ENCODE measurements around the gene TMEM123.
A peak's percentile ranks its signal among the peaks of the same experiment; 100 is the strongest.

TMEM123 gene, protein sequence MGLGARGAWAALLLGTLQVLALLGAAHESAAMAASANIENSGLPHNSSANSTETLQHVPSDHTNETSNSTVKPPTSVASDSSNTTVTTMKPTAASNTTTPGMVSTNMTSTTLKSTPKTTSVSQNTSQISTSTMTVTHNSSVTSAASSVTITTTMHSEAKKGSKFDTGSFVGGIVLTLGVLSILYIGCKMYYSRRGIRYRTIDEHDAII
- total RNA-seq, result 649 to 864 reads per million in 2 donors

DNA sequence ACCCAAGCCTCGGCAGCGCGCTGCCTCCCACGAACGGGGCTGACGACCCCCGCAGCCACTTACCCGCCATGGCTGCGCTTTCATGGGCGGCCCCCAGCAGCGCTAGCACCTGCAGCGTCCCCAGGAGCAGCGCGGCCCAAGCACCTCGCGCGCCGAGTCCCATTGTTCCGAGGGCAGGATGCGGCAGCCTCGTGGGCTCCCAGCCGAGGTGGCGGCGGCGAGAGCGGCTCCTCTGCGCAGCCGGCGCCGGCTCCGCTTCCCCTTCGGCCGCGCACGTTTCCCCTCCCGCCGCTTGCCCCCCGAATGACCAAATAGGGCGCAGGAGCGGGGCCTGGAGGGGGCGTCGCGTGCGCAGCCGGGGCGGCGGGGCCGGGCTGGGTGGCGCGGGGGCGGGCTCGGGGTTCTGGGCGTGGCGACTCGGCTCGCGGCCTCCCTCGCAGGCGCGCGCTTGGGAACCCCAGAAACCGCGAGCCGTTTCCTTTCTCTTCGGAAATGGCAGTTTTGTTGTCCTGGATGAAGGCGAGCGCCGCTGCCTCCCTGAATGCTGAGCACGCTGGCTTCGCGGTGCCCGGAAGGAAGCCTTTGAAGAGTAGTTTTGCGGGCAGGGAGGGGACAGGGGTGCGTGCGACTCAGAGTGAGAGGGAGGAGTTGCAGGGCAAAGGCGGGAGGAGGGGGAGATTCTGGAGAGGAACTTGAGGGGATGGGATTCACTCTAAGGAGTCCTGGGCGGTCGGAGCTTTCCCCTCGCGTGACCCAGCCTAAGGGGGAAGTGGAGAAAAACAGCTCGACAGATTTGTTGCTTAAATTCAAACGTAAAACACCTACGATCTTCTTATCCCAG is at the start of gene TMEM123:
Gene TMEM123, minus strand, starts transcription at position 305 of the 841 bp plus-strand sequence. Its CDS starts 142 bp downstream, at position 163.
- peak; percentile 88 for DNase-seq

DNA sequence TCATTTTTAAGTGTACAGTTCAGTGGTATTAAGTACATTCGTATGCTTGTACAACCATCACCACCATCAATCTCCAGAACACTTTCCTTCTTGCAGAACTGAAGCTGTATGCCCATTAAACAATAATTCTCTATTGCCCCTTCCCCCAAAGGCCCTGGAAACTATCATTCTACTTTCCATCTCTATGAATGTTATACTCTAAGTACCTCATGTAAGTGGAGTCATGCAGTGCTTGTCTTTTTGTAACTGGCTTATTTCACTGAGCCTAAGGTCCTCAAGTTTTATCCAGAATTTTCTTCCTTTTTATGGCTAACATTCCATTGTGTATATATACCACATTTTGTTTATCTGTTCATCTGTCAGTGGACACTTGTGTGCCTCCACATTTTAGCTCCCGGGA is 48.3 kb upstream of the TMEM123 start:
- no peak for DNase-seq

DNA sequence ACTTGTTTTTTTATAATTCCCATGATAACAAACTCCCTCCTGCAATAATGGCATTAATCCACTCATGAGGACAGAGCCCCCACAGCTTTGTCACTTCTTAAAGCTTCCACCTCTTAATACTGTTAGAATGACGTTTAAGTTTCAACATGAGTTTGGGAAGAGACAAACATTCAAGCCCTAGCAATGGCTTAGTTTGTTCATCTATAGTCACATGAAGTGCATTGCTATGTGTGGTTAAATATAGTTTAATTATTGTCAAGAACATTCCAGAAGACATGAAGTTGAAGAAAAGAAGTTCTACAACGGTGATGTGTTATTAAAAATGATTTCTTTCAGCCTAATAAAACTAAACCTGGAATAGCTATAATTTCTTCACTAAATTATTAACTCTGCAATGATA is 47.4 kb upstream of the TMEM123 start:
- DNase-seq, result no peak

DNA sequence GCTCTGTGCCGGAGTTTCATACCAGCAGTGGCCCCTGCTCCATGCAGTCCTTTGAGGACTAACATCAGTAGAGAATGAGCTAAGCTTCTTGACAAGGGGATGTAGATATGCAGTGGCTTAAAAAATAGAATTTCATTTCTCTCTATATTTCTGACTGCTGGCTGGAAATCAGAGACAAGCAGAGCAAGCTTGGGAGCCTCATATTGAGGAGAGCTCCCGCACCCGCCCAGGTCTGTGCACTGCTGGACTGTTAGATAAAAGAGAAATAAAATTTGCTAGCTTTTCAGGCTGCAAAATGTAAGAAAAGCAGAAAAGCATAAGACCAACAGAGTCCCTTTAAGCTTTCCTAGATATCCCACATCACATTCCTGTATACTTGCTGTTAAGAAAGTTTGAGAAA is 46.6 kb upstream of the TMEM123 start:
- DNase-seq, result no peak

DNA sequence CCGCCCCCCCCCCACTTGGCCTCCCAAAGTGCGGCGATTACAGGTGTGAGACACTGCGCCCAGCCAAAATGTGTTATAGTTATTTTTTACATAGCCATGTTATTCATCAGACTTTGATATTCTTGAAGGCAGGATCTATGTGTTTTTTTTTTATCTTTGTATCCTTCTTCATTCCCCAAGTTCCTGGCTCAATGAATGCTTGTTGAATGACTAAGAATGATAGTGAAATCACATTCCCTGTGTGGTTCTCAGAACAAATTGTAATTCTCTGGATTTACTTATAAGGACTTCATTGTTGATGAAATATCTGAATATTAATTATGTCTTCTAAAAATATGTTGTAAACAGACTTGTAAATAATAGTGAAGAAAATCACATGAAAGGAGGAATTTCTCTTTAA is 44.5 kb upstream of the TMEM123 start:
- no peak for DNase-seq

DNA sequence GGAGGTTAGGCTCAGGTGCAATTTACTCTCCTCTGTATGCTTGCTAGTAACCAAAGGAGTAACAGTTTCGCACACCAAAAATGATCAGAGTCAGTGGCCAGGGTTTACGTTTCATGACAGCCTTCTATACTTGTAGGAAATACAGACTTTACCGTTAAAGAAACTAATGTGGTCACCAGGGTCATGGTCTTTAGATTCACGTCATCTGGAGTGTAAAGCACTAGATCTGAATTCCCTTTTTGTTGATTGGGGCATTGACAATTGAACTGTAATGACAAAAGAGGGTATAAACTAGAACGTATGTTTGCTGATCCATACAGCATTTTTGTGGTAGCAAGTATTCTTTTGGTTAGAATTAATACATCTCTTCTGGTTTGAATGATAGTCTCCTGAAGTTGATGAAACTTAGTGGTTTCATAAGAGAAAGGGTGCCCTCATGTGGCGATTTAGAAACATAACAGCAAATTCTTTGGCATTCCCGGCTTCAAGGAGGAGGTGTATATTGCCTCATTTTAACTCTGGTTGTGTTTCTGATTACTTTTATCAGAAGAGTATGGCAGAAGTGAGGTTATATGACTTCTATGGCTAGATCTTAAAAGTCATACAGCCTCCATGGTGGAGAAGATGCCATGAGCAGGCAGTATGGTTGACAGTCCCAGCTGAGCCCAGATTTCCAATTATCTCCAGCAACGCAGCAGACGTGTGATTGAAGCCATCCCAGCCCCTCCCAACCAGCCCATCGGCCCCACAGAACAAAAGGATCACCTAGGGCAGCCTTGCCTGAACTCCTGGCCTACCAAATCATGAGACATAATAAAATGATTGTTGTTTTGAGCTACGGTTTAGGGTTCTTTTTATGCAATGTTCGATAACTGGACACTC is 42.8 kb upstream of the TMEM123 start:
- DNase-seq, result peak; percentile 17

DNA sequence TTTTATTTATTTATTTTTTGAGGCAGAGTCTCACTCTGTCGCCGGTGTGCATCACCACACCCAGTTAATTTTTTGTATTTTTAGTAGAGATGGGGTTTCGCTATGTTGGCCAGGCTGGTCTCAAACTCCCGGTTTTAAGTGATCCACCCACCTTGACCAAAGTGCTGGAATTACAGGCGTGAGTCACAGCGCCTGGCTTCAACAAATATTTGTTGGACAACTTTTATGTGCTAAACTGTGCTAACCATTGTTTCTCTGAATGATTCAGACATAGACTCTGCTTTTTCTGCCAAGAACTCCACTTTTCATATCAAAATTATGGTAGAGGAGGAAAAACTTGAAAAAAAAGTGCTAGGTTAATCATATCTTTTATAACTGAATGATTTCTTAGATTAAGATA is 41.7 kb upstream of the TMEM123 start:
- DNase-seq, result no peak

DNA sequence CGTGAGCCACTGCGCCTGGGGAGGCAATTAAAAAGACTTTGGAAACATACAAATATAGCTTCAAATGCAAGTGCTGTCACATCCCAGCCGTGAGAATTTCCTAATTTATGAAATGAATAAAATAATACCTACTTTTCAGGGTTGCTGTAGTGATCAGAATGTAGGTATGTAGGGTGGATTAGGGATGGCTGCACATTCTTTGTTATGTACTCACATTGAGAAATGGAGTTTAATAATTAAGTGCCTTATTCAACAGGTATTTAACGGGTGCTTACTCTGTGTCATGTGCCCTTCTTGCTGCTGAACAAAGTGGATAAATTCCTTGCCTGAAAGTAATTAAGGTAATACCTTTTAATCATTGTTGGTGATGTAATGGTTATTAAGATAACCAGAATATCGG is 41.0 kb upstream of the TMEM123 start:
- no peak for DNase-seq

DNA sequence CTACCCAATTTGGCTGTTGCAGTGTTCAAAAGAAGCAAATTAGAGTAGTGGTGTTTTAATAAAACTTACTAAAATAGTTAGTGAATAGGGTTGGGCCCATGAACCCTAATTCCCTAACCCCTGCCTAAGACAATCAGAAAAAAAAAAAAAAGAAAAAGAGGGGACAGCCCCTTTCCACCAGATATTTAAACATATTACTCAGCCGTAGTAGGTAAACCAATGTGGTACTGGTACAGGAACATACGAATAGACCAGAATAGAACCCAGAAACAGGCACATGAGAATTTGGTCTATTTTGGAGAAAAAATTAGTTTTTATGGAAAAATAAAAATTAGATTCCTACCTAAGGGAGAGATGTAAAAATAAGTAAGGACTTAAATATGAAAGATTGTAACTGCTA is 39.4 kb upstream of the TMEM123 start:
- DNase-seq, result no peak

DNA sequence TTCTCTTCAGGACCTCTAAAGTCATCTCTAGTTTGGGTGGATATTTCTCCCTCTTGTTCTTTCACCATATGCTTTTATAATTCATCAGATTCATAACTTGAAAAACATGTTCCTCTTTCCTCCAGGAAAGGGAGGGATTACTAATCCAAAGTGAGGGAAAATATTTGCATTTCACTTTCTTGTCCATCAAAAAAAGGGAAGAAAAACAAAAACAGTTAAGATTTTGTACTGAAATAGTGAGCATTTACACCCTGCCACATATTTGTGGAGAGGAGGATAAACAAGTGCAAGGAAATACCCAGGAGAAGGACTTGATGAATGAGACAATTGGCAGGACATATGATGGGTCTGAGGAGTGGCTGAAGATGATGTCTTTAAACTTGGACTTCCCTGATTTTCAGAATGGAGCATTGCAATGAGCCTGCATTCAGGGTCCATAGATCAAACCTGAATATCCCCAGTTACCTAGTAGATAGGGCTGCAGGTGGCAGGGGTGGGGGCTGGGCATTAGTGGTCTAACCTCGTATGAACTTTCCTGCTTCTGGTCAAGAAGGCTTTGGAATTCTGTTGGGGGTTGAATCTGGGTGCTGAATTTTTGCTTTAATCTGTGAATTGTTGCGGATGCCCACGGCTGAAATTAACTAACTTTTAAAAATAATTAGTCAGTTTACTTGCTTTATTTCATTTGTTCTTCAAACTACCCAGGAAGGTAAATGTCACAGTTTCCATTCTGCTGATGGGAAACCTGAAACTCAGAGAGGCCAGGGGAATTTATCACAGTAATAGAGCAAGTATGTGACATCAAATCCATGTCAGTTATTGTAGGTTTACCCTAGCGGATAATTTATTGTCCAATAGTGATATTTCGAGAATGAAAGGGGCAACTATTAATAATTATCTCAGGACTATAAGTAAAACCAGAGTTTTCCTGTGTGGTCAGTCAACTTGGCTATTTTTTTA is 36.9 kb upstream of the TMEM123 start:
- DNase-seq, result no peak

DNA sequence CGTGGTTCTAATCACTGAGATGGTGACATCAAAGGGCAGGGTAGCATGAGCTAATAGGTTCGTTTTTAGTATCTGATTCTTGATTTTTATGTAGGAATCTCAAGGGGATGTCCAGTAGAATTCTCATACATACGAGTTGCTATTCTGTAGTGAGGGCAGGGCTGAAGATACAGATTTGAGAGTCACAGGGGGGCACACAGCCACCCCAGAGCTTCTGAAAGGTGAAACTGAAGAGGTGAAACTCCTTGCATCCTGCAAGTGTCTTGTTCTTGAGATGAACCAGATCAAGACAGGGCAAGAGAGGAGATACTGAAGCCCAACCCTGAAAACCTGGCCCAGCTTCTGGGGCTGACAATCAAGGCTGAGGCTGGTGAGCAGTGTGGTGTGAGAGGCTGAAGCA is 35.6 kb upstream of the TMEM123 start:
- no peak for DNase-seq

DNA sequence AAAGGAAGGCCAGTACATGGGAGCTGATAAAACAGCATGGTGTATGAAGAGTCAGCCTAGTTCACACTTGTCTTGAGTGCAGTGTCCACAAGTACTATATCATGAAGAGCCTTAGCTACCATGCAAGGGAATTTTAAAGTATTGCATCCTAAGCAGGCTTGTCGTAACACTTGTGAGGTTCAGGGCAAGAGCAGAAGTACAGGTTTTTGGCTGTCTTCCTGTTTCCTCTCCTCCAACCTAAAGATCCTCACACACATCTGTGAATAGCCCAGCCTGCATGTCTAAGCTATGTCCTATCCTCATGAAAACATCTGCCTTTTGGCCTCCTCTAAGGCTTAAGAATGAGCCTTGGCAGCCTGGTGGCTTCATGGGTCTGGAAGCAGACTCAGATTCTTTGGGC is 34.6 kb upstream of the TMEM123 start:
- DNase-seq, result no peak

DNA sequence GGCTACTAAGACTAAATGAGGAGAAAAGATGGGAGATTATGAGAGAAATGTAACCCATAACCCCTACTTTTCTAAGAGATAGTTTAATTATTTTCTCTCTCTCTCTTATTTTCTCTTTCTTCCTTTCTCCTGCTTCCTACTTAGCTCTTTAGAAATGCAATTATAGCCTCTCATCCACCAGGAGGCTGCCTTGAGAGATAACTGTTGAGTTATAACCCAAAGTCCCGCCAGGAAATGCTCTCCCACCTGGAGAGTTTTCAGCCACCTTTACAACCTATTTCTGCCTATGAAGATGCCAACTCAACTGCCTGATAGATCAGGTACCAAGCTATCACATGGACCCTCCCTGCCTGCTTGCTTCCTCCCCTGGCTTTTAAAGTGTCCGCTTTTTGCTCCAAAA is 34.0 kb upstream of the TMEM123 start:
- DNase-seq, result no peak

DNA sequence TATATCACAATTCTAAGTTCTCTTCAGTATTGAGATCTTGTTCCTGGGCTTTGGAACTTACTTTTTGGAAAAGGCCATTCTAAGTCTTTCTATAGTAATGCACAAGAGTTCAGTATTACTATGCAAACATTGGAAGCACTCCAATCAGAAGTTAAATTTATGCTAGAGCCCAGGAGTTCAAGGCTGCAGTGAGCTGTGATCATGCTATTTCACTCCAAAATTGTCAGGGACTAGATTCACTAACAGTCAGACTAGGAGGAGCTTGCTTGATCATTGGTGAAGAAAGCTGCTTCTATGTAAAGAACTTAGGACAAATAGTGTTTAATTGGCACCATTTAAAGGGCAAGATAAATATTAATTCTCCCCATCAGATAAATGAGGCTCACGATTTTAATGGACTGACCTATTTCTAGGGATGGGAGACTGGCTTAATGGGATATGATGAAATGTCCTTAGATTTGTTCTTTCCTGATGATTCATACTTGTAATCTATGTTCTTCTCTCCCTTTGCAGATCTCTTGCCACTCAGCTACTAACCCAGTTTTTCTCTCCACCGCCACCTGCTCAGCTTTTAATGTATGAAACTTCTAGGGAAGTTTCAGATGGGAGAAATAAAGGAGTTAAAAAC is 32.6 kb upstream of the TMEM123 start:
- no peak for DNase-seq

DNA sequence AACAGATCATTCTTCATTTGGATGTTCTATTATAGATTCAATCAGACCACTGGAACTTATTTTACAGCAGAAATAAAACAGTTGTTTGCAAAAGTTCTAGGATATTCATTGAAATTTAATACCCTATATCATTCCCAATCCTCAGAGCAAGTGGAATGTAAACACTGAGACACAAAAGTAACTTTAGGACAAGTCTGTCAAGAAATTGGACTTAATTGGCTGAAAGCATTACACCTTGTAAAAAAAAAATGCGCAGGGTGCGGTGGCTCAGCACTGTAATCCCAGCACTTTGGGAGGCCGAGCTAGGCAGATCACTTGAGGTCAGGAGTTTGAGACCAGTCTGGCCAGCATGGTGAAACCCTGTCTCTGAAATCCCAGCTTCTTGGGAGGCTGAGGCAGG is 29.9 kb upstream of the TMEM123 start:
- DNase-seq, result no peak

DNA sequence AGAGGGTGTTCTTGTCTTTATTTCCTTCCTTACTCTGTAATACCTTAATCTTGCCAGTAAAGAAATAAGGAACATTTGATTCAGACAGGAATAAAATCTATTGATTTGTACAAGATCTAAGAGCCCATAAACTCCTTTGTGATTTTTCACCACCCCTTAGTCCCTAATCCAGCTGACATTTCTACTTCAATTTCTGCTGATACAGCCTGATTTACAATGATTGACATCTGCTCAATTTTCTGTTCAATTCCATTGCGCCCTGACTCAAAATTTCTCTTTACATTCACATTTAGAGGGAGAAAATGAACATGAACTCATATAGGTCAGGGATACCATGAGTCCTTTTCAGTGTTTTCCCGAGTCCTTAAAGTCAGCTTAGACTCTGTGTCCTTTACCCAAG is 27.2 kb upstream of the TMEM123 start:
- no peak for DNase-seq

DNA sequence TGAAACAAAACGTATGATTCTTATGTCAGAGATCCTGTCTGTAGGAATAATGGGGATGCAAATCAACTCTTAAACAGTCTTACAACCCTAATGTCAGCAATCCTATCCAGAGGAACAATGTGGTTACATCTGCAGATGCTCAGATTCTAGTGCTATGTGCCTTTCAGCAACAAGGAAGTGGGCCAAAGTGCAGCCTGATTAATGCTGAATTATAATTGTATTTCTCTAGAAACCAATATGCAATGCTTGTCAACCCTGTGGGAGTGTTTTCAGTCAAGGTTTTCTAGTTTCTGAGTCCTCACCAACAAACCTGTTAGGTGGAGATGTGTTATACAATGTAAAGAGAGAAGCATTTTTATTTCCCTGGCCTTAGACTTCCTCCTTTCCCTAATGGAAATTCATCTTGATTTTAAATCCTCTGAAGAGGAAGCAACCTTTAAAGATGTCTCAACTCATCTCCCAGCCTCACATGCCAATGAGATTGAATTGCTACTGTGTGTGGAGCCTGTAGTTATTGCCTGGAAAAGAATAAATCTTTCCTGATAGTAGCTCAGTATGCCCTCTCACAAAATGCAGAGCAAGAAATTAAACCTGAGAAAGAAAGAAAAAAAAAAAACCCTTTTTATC is 26.2 kb upstream of the TMEM123 start:
- DNase-seq, result no peak

DNA sequence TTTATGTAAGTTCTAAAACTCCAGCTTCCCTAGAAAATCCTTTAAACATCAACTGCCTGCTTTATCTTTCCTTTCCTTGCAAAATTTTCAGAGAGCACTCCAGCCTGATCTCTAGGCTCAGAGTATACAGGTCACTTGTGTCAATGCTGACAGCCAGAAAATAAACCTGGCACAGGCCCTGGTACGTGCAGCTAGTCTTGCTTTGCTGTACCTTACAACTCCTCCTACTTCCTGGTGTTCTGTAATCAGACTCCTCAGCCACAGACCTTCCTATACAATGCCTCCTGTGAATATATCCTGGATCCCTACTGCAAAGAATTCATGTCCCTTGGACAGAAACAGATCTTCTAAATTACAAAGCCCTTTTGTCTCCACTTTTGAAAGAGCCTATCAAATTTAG is 24.2 kb upstream of the TMEM123 start:
- DNase-seq, result no peak

DNA sequence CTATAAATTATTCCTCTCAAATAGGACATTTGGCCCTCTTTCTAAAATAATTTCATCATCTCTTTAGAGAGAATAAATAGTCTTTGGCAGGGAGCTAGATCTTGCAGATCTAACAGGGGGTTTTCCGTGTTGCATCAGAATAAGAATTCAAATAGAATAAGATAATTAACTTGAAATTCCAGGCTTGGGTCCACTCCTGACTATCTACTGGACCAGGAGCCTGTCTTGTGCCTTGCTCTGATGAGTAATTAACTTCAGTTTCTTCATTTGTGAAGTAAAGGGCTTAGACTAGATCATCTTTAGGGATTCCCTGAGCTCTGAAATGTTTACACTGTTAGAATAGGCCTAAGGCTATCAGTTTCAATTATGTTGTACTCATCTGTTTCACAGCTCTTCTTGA is 23.5 kb upstream of the TMEM123 start:
- DNase-seq, result no peak

DNA sequence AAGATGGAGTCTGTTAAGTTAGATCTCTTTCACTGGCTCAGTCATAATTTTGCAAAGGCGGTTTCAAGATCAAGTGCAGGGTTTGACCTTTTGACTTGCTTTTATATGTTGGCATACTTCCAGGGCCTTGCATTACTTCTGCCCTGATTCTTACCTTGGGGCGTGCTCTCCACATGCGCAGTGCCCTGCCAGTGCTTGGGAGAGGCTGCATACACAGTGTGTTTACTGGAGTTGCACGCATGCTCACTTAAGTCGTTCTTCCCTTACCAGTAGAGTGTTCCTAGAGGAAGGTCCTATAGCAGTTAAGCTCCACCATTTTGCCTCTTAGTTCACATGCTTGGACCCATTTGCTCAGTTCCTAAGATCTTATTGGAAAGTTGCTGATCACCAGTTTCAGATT is 21.0 kb upstream of the TMEM123 start:
- DNase-seq, result no peak

DNA sequence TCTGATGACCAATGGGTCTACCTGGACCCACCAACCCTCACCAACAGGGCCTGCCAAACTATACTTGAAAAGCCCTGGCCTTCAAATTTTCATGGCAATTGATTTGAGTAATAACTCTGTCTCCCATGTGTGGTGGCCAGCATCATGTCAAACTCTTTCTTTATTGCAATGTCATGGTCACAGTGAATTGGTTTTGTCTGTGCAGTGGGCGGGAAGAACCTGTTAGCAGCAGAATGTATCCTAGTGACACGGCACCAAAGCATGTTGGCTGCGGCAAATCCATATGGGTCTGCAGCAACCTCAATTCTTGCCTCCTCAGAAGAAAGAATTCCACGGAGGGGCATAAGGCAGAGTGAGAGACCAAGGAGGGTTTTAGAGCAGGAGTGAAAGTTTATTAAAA is 19.6 kb upstream of the TMEM123 start:
- DNase-seq, result no peak
